Endothelial cell of umbilical vein (primary cell): Measurements from ENCODE around the gene THBS1. TPM values are rescaled to one million over a fixed set of nuclear protein-coding genes. Genes with fewer than 3 reads are reported as not detected.

ENCODE experiments used
- BruUV-seq: library from RNA; stranded (reverse); fragments of 400-500 nt; replicated peaks from 2 replicates; lab custom pipeline; 2021; lab: Mats Ljungman, UMichigan
- CTCF ChIA-PET: fragments of 300-600, 350-600 bp; sonication (Branson Sonifier 250); formaldehyde crosslinking; loops from one replicate; lab custom pipeline; 2021; ENCODE audit warnings: antibody characterized with exemption, inconsistent platforms; lab: Charles Lee
- POLR2A ChIA-PET: fragments of 300-600, 350-600 bp; sonication (Branson Sonifier 250); formaldehyde crosslinking; loops from one replicate; lab custom pipeline; 2021; ENCODE audit warnings: antibody characterized with exemption, inconsistent platforms; lab: Charles Lee
- DNase-seq: peaks from one replicate; pipeline ENCODE4 v3.0.0-alpha.2; 2011; ENCODE audit warnings: low read depth, low spot score
- FAIRE-seq: peaks from 2 replicates; lab custom pipeline; 2011; peaks lifted over from hg19 to GRCh38; lab: Jason Lieb, UNC
- H2AFZ ChIP-seq: 2 replicates; pipeline ENCODE4 v1.6.0; 2012; ENCODE audit warnings: low read depth, low read length, control low read depth, inconsistent platforms
- H3K27ac ChIP-seq: 2 replicates; pipeline ENCODE4 v1.5.1; 2011; ENCODE audit warnings: low read depth, mild to moderate bottlenecking, control low read depth, low read length, moderate library complexity; ENCODE audit not compliant: insufficient read depth
- H3K27me3 ChIP-seq, 2 experiments: 2 replicates each; pipeline versions ENCODE4 v1.6.0 to v1.6.1; 2011; ENCODE audit warnings: low read length in 2 of 2, mixed read lengths in 1 of 2; ENCODE audit not compliant: control insufficient read depth in 2 of 2, insufficient read depth in 2 of 2
- H3K36me3 ChIP-seq, 2 experiments: 2 replicates in 1 of 2; 3 replicates in 1 of 2; pipeline ENCODE4 v1.5.1; 2011; ENCODE audit warnings: low read length in 2 of 2, mild to moderate bottlenecking in 1 of 2, moderate library complexity in 1 of 2; ENCODE audit not compliant: control insufficient read depth in 2 of 2, insufficient read depth in 2 of 2; ENCODE audit errors: extremely low read depth in 1 of 2
- H3K4me1 ChIP-seq: 3 replicates; pipeline ENCODE4 v1.5.1; 2011; ENCODE audit warnings: mild to moderate bottlenecking, low read length; ENCODE audit not compliant: control insufficient read depth, insufficient read depth; ENCODE audit errors: extremely low read depth
- H3K4me2 ChIP-seq: 2 replicates; pipeline ENCODE4 v1.6.1; 2011; ENCODE audit warnings: low read length, control low read depth, mixed read lengths; ENCODE audit not compliant: insufficient read depth
- H3K4me3 ChIP-seq, 3 experiments: fragments of 200-600 bp in 1 of 3; sonication (generic), shearing (Covaris generic) in 1 of 3; replicated peaks in 1 of 3; 2 replicates each; pipeline ENCODE4 v1.5.1; 2011 to 2016; ENCODE audit warnings: control low read depth in 3 of 3, low read length in 3 of 3, mild to moderate bottlenecking in 2 of 3, inconsistent platforms in 1 of 3, low read depth in 1 of 3, moderate library complexity in 1 of 3; ENCODE audit not compliant: insufficient read depth in 1 of 3
- H3K79me2 ChIP-seq: 2 replicates; pipeline ENCODE4 v1.6.0; 2012; ENCODE audit warnings: low read length, inconsistent platforms; ENCODE audit not compliant: control insufficient read depth, insufficient read depth
- H3K9ac ChIP-seq: replicated peaks from 2 replicates; pipeline ENCODE3; 2011; ENCODE audit warnings: low read length, control low read depth; ENCODE audit not compliant: insufficient read depth; ENCODE audit errors: extremely low read depth
- H3K9me1 ChIP-seq: replicated peaks from 3 replicates; pipeline ENCODE4 v1.6.0; 2011; ENCODE audit warnings: mild to moderate bottlenecking, low read length; ENCODE audit not compliant: control insufficient read depth, insufficient read depth; ENCODE audit errors: extremely low read depth
- H3K9me3 ChIP-seq: replicated peaks from 2 replicates; pipeline ENCODE4 v1.5.1; 2012; ENCODE audit warnings: low read length, inconsistent platforms; ENCODE audit not compliant: control insufficient read depth, insufficient read depth
- H4K20me1 ChIP-seq: replicated peaks from 2 replicates; pipeline ENCODE3; 2011; ENCODE audit warnings: mild to moderate bottlenecking, low read length; ENCODE audit not compliant: control insufficient read depth, insufficient read depth; ENCODE audit errors: extremely low read depth
- EZH2 ChIP-seq: IDR thresholded peaks from 2 replicates; pipeline ENCODE4 v1.6.1; 2012; ENCODE audit warnings: borderline replicate concordance, low read depth, mild to moderate bottlenecking, moderate library complexity, low read length, inconsistent platforms; ENCODE audit not compliant: severe bottlenecking
- FOS ChIP-seq: IDR thresholded peaks from 2 replicates; pipeline ENCODE4 v1.6.1; 2011; ENCODE audit warnings: mild to moderate bottlenecking, low read length, moderate library complexity, borderline replicate concordance; ENCODE audit not compliant: insufficient read depth
- GATA2 ChIP-seq: IDR thresholded peaks from 2 replicates; pipeline ENCODE4 v1.7.0; 2011; ENCODE audit warnings: low read depth, mild to moderate bottlenecking, moderate library complexity, mixed read lengths, low read length; ENCODE audit not compliant: insufficient read length, insufficient read depth
- JUN ChIP-seq: IDR thresholded peaks from 2 replicates; pipeline ENCODE4 v1.6.1; 2011; ENCODE audit warnings: borderline replicate concordance, low read depth; ENCODE audit not compliant: insufficient read length, insufficient read depth
- MYC ChIP-seq: IDR thresholded peaks from one replicate; pipeline ENCODE4 v1.6.1; 2011; ENCODE audit warnings: mild to moderate bottlenecking, low read depth, low read length
- POLR2A ChIP-seq: IDR thresholded peaks from 2 replicates; pipeline ENCODE4 v1.6.1; 2012; ENCODE audit warnings: low read depth, mild to moderate bottlenecking, control low read depth, low read length
- POLR2AphosphoS5 ChIP-seq: IDR thresholded peaks from 2 replicates; pipeline ENCODE4 v1.6.1; 2012; ENCODE audit warnings: low read depth, mild to moderate bottlenecking, control low read depth, low read length, moderate library complexity; ENCODE audit not compliant: insufficient read depth
- dilution Hi-C: fragments of 300-500 bp; cut with MboI; formaldehyde crosslinking; loops from one replicate; pipeline ENCODE4 v1.15.0; 2019; ENCODE audit warnings: low sequenced_read_pairs; ENCODE audit not compliant: extremely low pct_ligation_motif_present
- intact Hi-C: fragments of 100-400 bp; cut with micrococcal nuclease; formaldehyde crosslinking; loops from one replicate; pipeline ENCODE4 v1.10.0; 2022
- polyA plus RNA-seq, 4 experiments: library from polyadenylated mRNA; depleted of rRNA in 3 of 4; stranded (reverse) in 3 of 4; unstranded in 1 of 4; fragments of >200 nt; gene quantifications; 2 replicates each; pipeline versions ENCODE4 v1.2.1 to v1.2.3, GENCODE V29; 2011 to 2012; ENCODE audit warnings: missing spikeins in 1 of 4
- total RNA-seq: library from RNA; stranded (reverse); gene quantifications from 2 replicates; pipeline ENCODE4 v1.2.3, GENCODE V29; 2021
- TF ChIP-seq, protein P1 (sequence below), 2 donors: IDR thresholded peaks; 1 replicate in 1 of 2; 2 replicates in 1 of 2; pipeline ENCODE4 v1.5.1; 2011; ENCODE audit warnings: low read length in 2 of 2, mild to moderate bottlenecking in 2 of 2, moderate library complexity in 2 of 2, control low read depth in 1 of 2, inconsistent platforms in 1 of 2, low read depth in 1 of 2; ENCODE audit not compliant: insufficient read depth in 1 of 2; ENCODE audit errors: extremely low read depth in 1 of 2
- TF ChIP-seq, protein P2 (sequence below): IDR thresholded peaks from 2 replicates; pipeline ENCODE4 v1.6.1; 2011; ENCODE audit not compliant: insufficient read depth, insufficient read length

Gene THBS1
- total and polyA plus RNA-seq, 2 donors (not counting 3 experiments of a cell fraction or from before 2014, with no cell fraction given) = 6,293 to 8,883 TPM

DNA sequence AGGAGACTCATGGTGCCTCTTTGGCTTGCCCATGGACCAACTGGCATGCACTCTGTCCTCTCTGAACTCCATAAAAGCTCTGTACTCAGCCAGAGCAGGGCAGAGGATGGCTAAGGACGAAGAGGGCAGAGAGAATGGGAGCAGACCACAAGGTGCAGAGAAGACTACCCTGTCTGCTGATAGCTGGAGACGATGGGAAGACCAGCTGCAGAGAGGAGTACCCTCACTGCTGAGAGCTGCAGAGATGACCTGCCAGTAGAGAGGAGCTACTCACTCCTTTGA, 65.0 kb downstream of the THBS1 start:
- Histone ChIP-seq H3K27ac (no peak overlapping the region), H2AFZ (no peak overlapping the region), H3K4me1 (peaks cover 20% of the 10 kb centered on the region), H3K9me3 (no peaks in the 10 kb centered on the region), H3K79me2 (no peaks in the 10 kb centered on the region), H3K36me3 (no peaks in the 10 kb centered on the region), H3K9ac (no peak overlapping the region), H3K4me2 (no peak overlapping the region), H4K20me1 (no peaks in the 10 kb centered on the region), H3K4me3 (no peak overlapping the region), H3K27me3 (no peaks in the 10 kb centered on the region), H3K9me1 (no peaks in the 10 kb centered on the region)
- dilution Hi-C loops (no loop called here), intact Hi-C loops (no loop called here)
- no peak for TF ChIP-seq POLR2A
- TF ChIP-seq, protein P1, sequence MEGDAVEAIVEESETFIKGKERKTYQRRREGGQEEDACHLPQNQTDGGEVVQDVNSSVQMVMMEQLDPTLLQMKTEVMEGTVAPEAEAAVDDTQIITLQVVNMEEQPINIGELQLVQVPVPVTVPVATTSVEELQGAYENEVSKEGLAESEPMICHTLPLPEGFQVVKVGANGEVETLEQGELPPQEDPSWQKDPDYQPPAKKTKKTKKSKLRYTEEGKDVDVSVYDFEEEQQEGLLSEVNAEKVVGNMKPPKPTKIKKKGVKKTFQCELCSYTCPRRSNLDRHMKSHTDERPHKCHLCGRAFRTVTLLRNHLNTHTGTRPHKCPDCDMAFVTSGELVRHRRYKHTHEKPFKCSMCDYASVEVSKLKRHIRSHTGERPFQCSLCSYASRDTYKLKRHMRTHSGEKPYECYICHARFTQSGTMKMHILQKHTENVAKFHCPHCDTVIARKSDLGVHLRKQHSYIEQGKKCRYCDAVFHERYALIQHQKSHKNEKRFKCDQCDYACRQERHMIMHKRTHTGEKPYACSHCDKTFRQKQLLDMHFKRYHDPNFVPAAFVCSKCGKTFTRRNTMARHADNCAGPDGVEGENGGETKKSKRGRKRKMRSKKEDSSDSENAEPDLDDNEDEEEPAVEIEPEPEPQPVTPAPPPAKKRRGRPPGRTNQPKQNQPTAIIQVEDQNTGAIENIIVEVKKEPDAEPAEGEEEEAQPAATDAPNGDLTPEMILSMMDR (IDR thresholded peaks at IDR 0.05; ENCODE audit: extremely low read depth in 1 of 2, insufficient read depth in 1 of 2, low read depth in 1 of 2, low read length in 2 of 2) = no peak
- TF ChIP-seq EZH2 = no peak
- TF ChIP-seq, protein P2, sequence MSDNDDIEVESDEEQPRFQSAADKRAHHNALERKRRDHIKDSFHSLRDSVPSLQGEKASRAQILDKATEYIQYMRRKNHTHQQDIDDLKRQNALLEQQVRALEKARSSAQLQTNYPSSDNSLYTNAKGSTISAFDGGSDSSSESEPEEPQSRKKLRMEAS = no peak
- no peak for TF ChIP-seq GATA2
- TF ChIP-seq MYC = no peak
- BruUV-seq = no TSS peak
- CTCF ChIA-PET = interaction anchor here (1.1 kb wide), 1 partner anchor 18 kb away, joined by 3 read pairs; no protein-coding TSS in a partner anchor
- DNase-seq = no peak
- no peak for FAIRE-seq
- POLR2A ChIA-PET = no interaction called here

DNA sequence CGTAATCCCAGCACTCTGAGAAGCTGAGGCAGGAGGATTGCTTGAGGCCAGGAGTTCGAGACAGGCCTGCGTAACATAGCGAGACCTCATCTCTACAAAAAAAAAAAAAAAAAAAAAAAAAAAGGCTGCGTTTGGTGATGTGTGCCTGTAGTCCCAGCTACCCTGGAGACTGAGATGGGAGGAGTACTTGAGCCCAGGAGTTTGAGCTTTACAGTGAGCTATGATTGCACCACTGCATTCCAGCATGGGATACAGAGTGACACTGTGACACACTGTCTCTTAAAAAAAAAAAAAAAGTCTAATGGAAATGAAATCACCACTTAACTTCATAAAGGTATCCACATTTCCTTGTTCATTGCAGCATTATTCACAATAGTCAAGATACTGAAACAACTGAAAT, 65.5 kb downstream of the THBS1 start:
- no peak overlapping the region for H3K4me2 ChIP-seq
- no TSS peak for BruUV-seq
- no peaks in the 10 kb centered on the region for H3K27me3 ChIP-seq
- H3K27ac ChIP-seq = no peak overlapping the region
- H3K9me3 ChIP-seq = no peaks in the 10 kb centered on the region
- H3K9ac ChIP-seq = no peak overlapping the region
- H3K4me3 ChIP-seq = no peak overlapping the region
- dilution Hi-C loops (no loop called here), intact Hi-C loops (no loop called here)
- no peaks in the 10 kb centered on the region for H3K79me2 ChIP-seq
- no peak for TF ChIP-seq FOS
- TF ChIP-seq MYC = no peak
- TF ChIP-seq, protein P1 (IDR thresholded peaks at IDR 0.05; ENCODE audit: extremely low read depth in 1 of 2, insufficient read depth in 1 of 2, low read depth in 1 of 2, low read length in 2 of 2) = no peak
- no peak for TF ChIP-seq POLR2AphosphoS5
- TF ChIP-seq POLR2A = no peak
- no peak for TF ChIP-seq GATA2
- TF ChIP-seq JUN = no peak
- TF ChIP-seq, protein P2 = no peak
- no peak for TF ChIP-seq EZH2
- DNase-seq (no peak), FAIRE-seq (no peak)
- peaks cover 16% of the 10 kb centered on the region for H3K4me1 ChIP-seq
- no peaks in the 10 kb centered on the region for H3K9me1 ChIP-seq
- ChIA-PET CTCF (interaction anchor here (1.1 kb wide), 1 partner anchor 18 kb away, joined by 3 read pairs; no protein-coding TSS in a partner anchor), POLR2A (no interaction called here)
- H3K36me3 ChIP-seq = no peaks in the 10 kb centered on the region
- H2AFZ ChIP-seq = no peak overlapping the region
- H4K20me1 ChIP-seq = no peaks in the 10 kb centered on the region
